Erythroblast (primary cell): ENCODE measurements around the gene MOB2.
"Not testable (repeated sequence)": the region's sequence is repeated elsewhere in the genome, so short reads cannot be mapped to it uniquely, and the experiment has no call there.

Source experiments
- DNase-seq, 2 experiments: peaks; one replicate each; lab custom pipeline; 2025; lab: John Stamatoyannopoulos, UW
- GATA1 ChIP-seq: IDR thresholded peaks from 2 replicates; pipeline ENCODE4 v1.6.1; 2011; ENCODE audit warnings: low read depth, mild to moderate bottlenecking, control low read depth, low read length, moderate library complexity
- POLR2A ChIP-seq: IDR thresholded peaks from 2 replicates; pipeline ENCODE4 v1.6.1; 2011; ENCODE audit warnings: mild to moderate bottlenecking, low read length

The MOB2 gene

DNA sequence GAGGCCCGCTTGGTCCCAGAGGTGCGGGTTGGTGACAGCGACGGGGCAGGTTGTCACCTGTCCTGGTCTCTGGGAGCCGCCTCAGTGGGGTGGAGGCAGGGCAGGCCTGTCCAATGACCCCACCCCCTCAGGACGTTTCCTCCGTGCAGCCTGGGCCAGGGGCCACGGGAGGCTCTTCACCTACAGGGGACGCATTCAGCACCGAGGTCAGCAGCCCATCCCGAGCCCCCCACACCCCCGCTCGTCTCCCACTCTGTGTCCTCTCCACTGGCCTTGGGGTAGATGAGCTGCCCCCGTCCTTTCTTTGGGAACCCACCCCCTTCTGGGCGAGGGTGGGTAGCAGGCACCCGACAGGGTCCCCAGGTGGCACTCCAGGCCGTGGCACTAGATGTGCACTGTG lies 61.1 kb downstream of the MOB2 start:
- TF ChIP-seq GATA1 (no peak), POLR2A (no peak)
- DNase-seq = no peak

DNA sequence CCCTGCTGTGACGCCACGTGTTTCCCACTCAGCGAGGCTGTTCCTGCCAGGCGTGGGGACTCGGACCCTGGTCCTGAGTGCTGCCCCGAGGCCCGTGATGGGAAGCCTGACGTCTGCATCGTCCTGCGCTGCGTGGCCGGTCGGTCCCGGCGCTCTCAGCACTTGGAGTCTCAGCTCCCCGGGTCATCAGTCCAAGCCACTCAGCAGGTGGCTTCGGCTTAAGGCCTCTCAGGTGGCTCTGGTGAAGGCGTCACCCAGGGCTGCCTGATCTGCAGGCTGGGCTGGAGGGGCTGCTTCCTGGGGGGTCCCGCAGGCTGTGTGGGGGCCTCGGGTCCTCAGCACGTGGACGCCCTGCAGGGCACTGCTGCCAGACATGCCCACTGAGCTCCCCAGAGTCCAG lies 61.6 kb downstream of the MOB2 start:
- no peak for DNase-seq
- TF ChIP-seq GATA1 (no peak), POLR2A (no peak)

DNA sequence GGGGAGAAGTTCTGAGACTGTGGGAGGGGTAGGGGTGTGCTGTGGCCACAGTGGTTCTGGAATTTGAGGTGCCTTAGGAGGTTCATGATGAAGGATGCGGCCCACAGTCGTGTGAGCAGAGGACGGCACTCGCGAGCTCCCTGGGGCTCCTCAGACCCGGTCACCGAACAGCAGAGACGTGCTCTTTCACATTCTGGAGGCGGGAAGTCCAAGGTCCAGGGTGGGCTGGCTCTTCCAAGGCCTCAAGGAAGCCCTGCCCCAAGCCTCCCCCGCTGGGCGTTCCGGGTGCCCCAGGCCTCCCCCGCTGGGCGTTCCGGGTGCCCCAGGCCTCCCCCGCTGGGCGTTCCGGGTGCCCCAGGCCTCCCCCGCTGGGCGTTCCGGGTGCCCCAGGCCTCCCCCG lies 63.2 kb downstream of the MOB2 start:
- not testable (repeated sequence) for DNase-seq

DNA sequence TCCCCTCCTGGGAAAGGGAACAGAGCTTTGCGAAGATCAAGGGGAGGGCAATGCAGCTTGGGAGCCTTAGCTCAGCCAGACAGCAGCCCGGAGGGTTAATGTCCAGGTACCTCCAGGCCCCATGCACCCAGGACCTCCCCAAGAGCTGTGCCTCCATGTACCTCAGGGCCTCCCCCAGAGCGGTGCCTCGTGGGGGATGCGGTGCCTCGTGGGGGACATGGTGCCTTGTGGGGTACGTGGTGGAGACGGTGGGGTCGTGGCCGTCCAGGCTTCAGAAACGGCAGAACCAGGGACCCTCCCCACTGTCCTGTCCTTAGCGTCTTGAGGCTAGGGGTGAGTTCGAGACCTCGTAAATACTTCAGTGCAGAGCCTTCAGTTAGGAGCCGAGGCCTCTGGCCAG lies 63.6 kb downstream of the MOB2 start:
- TF ChIP-seq POLR2A = no peak
- no peak for TF ChIP-seq GATA1
- DNase-seq = no peak

DNA sequence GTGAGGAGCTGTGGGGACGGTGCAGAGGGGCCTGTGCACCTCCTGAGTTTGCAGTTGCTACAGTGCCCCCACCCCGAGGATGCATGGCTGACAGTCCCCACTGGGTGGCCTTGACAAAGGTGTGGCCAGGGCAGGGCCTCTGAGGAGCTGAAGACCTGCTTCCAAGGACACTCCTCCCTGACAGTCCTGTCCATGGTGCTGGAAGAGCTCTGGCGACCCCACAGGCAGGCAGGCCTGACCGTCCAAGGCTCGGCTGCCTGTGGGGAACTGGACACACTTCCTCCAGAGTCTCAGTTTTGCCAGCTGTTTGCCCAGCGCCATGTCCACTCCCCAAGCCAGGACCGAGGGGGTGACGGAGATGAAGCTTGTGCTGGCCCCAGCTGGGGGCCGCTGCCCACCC lies 64.1 kb downstream of the MOB2 start:
- no peak for TF ChIP-seq GATA1
- TF ChIP-seq POLR2A = no peak
- DNase-seq = no peak

DNA sequence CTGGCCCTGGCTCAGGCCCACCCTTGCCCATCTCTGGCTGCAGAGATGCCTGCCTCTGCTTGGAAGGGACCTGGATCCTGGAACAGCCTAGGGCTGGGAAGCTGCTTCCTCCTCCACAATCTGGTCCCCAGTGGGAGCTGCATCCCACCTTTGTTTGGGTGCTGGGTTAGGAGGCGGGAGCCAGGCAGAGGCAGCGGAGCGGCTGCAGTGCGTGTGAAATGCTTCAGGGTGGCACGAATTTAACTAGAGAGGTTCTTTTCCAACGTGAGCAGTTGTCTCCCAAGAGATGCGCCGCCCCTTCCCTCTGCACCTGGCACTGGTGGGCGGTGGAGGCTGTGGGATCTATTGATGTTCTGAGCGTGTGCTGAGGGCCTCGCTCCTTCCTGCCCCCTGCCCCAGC lies 65.3 kb downstream of the MOB2 start:
- no peak for TF ChIP-seq GATA1
- no peak for TF ChIP-seq POLR2A
- DNase-seq = no peak

DNA sequence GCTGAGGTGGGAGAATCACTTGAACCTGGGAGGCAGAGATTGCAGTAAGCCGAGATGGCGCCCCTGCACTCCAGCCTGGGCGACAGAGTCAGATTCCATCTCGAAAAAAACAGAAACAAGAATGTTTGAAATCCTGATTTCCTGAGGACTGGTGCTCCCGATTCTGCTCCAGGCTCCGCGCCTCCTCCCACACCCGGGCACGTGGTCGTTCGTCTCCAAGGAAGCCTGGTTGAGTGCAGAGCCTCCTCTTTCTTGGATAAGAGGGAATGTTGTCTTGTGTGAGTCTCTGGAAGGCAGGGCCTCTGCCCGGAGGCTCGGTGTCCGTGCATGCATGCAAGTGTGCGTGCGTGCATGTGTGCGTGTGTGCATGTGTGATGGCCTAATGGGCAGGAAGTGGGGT lies 66.8 kb downstream of the MOB2 start:
- no peak for DNase-seq
- no peak for TF ChIP-seq GATA1
- no peak for TF ChIP-seq POLR2A
